Endothelial cell of umbilical vein (primary cell): ENCODE measurements around the gene ORMDL1. TPM values are rescaled to one million over a fixed set of nuclear protein-coding genes. Genes with fewer than 3 reads are reported as not detected.
A peak's percentile ranks its signal among the peaks of the same experiment; 100 is the strongest.

Experiments
- BruUV-seq: library from RNA; stranded (reverse); fragments of 400-500 nt; replicated peaks from 2 replicates; lab custom pipeline; 2021; lab: Mats Ljungman, UMichigan
- CTCF ChIA-PET: fragments of 300-600, 350-600 bp; sonication (Branson Sonifier 250); formaldehyde crosslinking; loops from one replicate; lab custom pipeline; 2021; ENCODE audit warnings: antibody characterized with exemption, inconsistent platforms; lab: Charles Lee
- POLR2A ChIA-PET: fragments of 300-600, 350-600 bp; sonication (Branson Sonifier 250); formaldehyde crosslinking; loops from one replicate; lab custom pipeline; 2021; ENCODE audit warnings: antibody characterized with exemption, inconsistent platforms; lab: Charles Lee
- DNase-seq: peaks from one replicate; pipeline ENCODE4 v3.0.0-alpha.2; 2011; ENCODE audit warnings: low read depth, low spot score
- FAIRE-seq: peaks from 2 replicates; lab custom pipeline; 2011; peaks lifted over from hg19 to GRCh38; lab: Jason Lieb, UNC
- H2AFZ ChIP-seq: 2 replicates; pipeline ENCODE4 v1.6.0; 2012; ENCODE audit warnings: low read depth, low read length, control low read depth, inconsistent platforms
- H3K27ac ChIP-seq: 2 replicates; pipeline ENCODE4 v1.5.1; 2011; ENCODE audit warnings: low read depth, mild to moderate bottlenecking, control low read depth, low read length, moderate library complexity; ENCODE audit not compliant: insufficient read depth
- H3K27me3 ChIP-seq, 2 experiments: 2 replicates each; pipeline versions ENCODE4 v1.6.0 to v1.6.1; 2011; ENCODE audit warnings: low read length in 2 of 2, mixed read lengths in 1 of 2; ENCODE audit not compliant: control insufficient read depth in 2 of 2, insufficient read depth in 2 of 2
- H3K36me3 ChIP-seq, 2 experiments: 2 replicates in 1 of 2; 3 replicates in 1 of 2; pipeline ENCODE4 v1.5.1; 2011; ENCODE audit warnings: low read length in 2 of 2, mild to moderate bottlenecking in 1 of 2, moderate library complexity in 1 of 2; ENCODE audit not compliant: control insufficient read depth in 2 of 2, insufficient read depth in 2 of 2; ENCODE audit errors: extremely low read depth in 1 of 2
- H3K4me1 ChIP-seq: 3 replicates; pipeline ENCODE4 v1.5.1; 2011; ENCODE audit warnings: mild to moderate bottlenecking, low read length; ENCODE audit not compliant: control insufficient read depth, insufficient read depth; ENCODE audit errors: extremely low read depth
- H3K4me2 ChIP-seq: 2 replicates; pipeline ENCODE4 v1.6.1; 2011; ENCODE audit warnings: low read length, control low read depth, mixed read lengths; ENCODE audit not compliant: insufficient read depth
- H3K4me3 ChIP-seq, 3 experiments: fragments of 200-600 bp in 1 of 3; sonication (generic), shearing (Covaris generic) in 1 of 3; replicated peaks in 1 of 3; 2 replicates each; pipeline ENCODE4 v1.5.1; 2011 to 2016; ENCODE audit warnings: control low read depth in 3 of 3, low read length in 3 of 3, mild to moderate bottlenecking in 2 of 3, inconsistent platforms in 1 of 3, low read depth in 1 of 3, moderate library complexity in 1 of 3; ENCODE audit not compliant: insufficient read depth in 1 of 3
- H3K79me2 ChIP-seq: 2 replicates; pipeline ENCODE4 v1.6.0; 2012; ENCODE audit warnings: low read length, inconsistent platforms; ENCODE audit not compliant: control insufficient read depth, insufficient read depth
- H3K9ac ChIP-seq: replicated peaks from 2 replicates; pipeline ENCODE3; 2011; ENCODE audit warnings: low read length, control low read depth; ENCODE audit not compliant: insufficient read depth; ENCODE audit errors: extremely low read depth
- H3K9me1 ChIP-seq: replicated peaks from 3 replicates; pipeline ENCODE4 v1.6.0; 2011; ENCODE audit warnings: mild to moderate bottlenecking, low read length; ENCODE audit not compliant: control insufficient read depth, insufficient read depth; ENCODE audit errors: extremely low read depth
- H3K9me3 ChIP-seq: replicated peaks from 2 replicates; pipeline ENCODE4 v1.5.1; 2012; ENCODE audit warnings: low read length, inconsistent platforms; ENCODE audit not compliant: control insufficient read depth, insufficient read depth
- H4K20me1 ChIP-seq: replicated peaks from 2 replicates; pipeline ENCODE3; 2011; ENCODE audit warnings: mild to moderate bottlenecking, low read length; ENCODE audit not compliant: control insufficient read depth, insufficient read depth; ENCODE audit errors: extremely low read depth
- CTCF ChIP-seq, 2 donors: IDR thresholded peaks; 1 replicate in 1 of 2; 2 replicates in 1 of 2; pipeline ENCODE4 v1.5.1; 2011; ENCODE audit warnings: low read length in 2 of 2, mild to moderate bottlenecking in 2 of 2, moderate library complexity in 2 of 2, control low read depth in 1 of 2, inconsistent platforms in 1 of 2, low read depth in 1 of 2; ENCODE audit not compliant: insufficient read depth in 1 of 2; ENCODE audit errors: extremely low read depth in 1 of 2
- EZH2 ChIP-seq: IDR thresholded peaks from 2 replicates; pipeline ENCODE4 v1.6.1; 2012; ENCODE audit warnings: borderline replicate concordance, low read depth, mild to moderate bottlenecking, moderate library complexity, low read length, inconsistent platforms; ENCODE audit not compliant: severe bottlenecking
- FOS ChIP-seq: IDR thresholded peaks from 2 replicates; pipeline ENCODE4 v1.6.1; 2011; ENCODE audit warnings: mild to moderate bottlenecking, low read length, moderate library complexity, borderline replicate concordance; ENCODE audit not compliant: insufficient read depth
- GATA2 ChIP-seq: IDR thresholded peaks from 2 replicates; pipeline ENCODE4 v1.7.0; 2011; ENCODE audit warnings: low read depth, mild to moderate bottlenecking, moderate library complexity, mixed read lengths, low read length; ENCODE audit not compliant: insufficient read length, insufficient read depth
- POLR2A ChIP-seq: IDR thresholded peaks from 2 replicates; pipeline ENCODE4 v1.6.1; 2012; ENCODE audit warnings: low read depth, mild to moderate bottlenecking, control low read depth, low read length
- dilution Hi-C: fragments of 300-500 bp; cut with MboI; formaldehyde crosslinking; loops from one replicate; pipeline ENCODE4 v1.15.0; 2019; ENCODE audit warnings: low sequenced_read_pairs; ENCODE audit not compliant: extremely low pct_ligation_motif_present
- intact Hi-C: fragments of 100-400 bp; cut with micrococcal nuclease; formaldehyde crosslinking; loops from one replicate; pipeline ENCODE4 v1.10.0; 2022
- polyA plus RNA-seq, 4 experiments: library from polyadenylated mRNA; depleted of rRNA in 3 of 4; stranded (reverse) in 3 of 4; unstranded in 1 of 4; fragments of >200 nt; gene quantifications; 2 replicates each; pipeline versions ENCODE4 v1.2.1 to v1.2.3, GENCODE V29; 2011 to 2012; ENCODE audit warnings: missing spikeins in 1 of 4
- total RNA-seq: library from RNA; stranded (reverse); gene quantifications from 2 replicates; pipeline ENCODE4 v1.2.3, GENCODE V29; 2021

ORMDL1 gene
- total and polyA plus RNA-seq, 2 donors (not counting 3 experiments of a cell fraction or from before 2014, with no cell fraction given), result 54.5 to 58.0 TPM

GRCh38 chr2:189751080-189751658 is 33.0 kb downstream of the ORMDL1 start:
- no peaks in the 10 kb centered on the region for H3K9me1 ChIP-seq
- FAIRE-seq (peak; percentile 63), DNase-seq (peak; percentile 40)
- BruUV-seq, result no TSS peak
- H3K9ac ChIP-seq, result no peak overlapping the region
- intact Hi-C loops (loop anchor here (1.0 to 2.0 kb wide), 2 partner anchors 90 to 319 kb away; partner anchors contain the start of gene ASNSD1), dilution Hi-C loops (no loop called here)
- no peak overlapping the region for H3K4me2 ChIP-seq
- TF ChIP-seq CTCF (IDR thresholded peaks at IDR 0.05; ENCODE audit: extremely low read depth in 1 of 2, insufficient read depth in 1 of 2, low read depth in 1 of 2, low read length in 2 of 2) (peak; percentile 52 to 59), EZH2 (no peak), GATA2 (no peak)
- no peaks in the 10 kb centered on the region for H3K79me2 ChIP-seq
- H3K4me3 ChIP-seq, result no peak overlapping the region
- ChIA-PET POLR2A (no interaction called here), CTCF (interaction anchor here (0.9 to 4.8 kb wide), 12 partner anchors 10 to 324 kb away, joined by 3 to 49 read pairs (median 6); partner anchors contain the start of genes ANKAR, ASNSD1 and OSGEPL1)
- no peaks in the 10 kb centered on the region for H4K20me1 ChIP-seq
- H3K9me3 ChIP-seq, result no peaks in the 10 kb centered on the region
- no peak overlapping the region for H2AFZ ChIP-seq
- no peak overlapping the region for H3K27ac ChIP-seq
- H3K4me1 ChIP-seq, result no peaks in the 10 kb centered on the region
- H3K36me3 ChIP-seq, result peaks cover 0 to 3% of the 10 kb centered on the region in 2 experiments
- H3K27me3 ChIP-seq, result no peaks in the 10 kb centered on the region

- Histone ChIP-seq H3K36me3 (no peaks in the 10 kb centered on the region), H3K9ac (no peak overlapping the region), H3K27me3 (no peaks in the 10 kb centered on the region), H4K20me1 (no peaks in the 10 kb centered on the region), H3K9me3 (no peaks in the 10 kb centered on the region), H3K79me2 (no peaks in the 10 kb centered on the region), H3K4me3 (no peak overlapping the region), H3K4me2 (no peak overlapping the region), H3K4me1 (no peaks in the 10 kb centered on the region), H3K9me1 (no peaks in the 10 kb centered on the region), H3K27ac (no peak overlapping the region), H2AFZ (no peak overlapping the region)
- POLR2A ChIA-PET, result no interaction called here
- intact Hi-C loops, result no loop called here
- CTCF ChIA-PET, result no interaction called here
- dilution Hi-C loops, result no loop called here
- TF ChIP-seq FOS, result no peak
- TF ChIP-seq POLR2A, result no peak
- BruUV-seq, result no TSS peak
- FAIRE-seq (no peak), DNase-seq (no peak)
Observed at GRCh38 chr2:189729430-189729829, 54.7 kb downstream of the ORMDL1 start.
